ENCODE measurements around the gene SERPINB6.
"Not testable (repeated sequence)": the region's sequence is repeated elsewhere in the genome, so short reads cannot be mapped to it uniquely, and the experiment has no call there.

The SERPINB6 gene

DNA sequence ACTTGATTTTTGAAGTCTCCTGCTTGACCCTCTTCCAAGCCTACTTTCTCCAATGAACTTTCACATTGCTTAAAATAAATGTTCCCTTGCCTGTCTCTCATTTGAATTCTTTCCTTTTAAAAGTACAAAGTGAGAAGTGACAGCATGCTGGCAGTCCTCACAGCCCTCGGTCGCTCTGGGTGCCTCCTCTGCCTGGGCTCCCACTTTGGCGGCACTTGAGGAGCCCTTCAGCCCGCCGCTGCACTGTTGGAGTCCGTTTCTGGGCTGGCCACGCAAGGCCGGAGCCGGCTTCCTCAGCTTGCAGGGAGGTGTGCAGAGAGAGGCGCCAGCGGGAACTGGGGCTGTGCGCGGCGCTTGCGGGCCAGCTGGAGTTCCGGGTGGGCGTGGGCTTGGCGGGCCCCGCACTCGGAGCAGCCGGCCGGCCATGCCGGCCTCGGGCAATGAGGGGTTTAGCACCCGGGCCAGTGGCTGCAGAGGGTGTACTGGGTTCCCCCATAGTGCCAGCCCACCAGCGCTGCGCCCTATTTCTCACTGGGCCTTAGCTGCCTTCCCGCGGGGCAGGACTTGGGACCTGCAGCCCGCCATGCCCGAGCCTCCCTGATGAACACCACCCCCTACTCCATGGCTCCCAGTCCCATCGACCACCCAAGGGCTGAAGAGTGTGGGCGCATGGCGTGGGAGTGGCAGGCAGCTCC lies 31.9 kb downstream of the SERPINB6 start:
- no peak overlapping the region for H3K4me3 ChIP-seq (replicated peaks in 1 of 2; ENCODE audit: low read depth in 2 of 2, low read length in 2 of 2)
- TF ChIP-seq CTCF (IDR thresholded peaks at IDR 0.05; ENCODE audit: low read depth, low read length) = no peak
- DNase-seq (ENCODE audit: low read depth in 2 of 2) = no peak

DNA sequence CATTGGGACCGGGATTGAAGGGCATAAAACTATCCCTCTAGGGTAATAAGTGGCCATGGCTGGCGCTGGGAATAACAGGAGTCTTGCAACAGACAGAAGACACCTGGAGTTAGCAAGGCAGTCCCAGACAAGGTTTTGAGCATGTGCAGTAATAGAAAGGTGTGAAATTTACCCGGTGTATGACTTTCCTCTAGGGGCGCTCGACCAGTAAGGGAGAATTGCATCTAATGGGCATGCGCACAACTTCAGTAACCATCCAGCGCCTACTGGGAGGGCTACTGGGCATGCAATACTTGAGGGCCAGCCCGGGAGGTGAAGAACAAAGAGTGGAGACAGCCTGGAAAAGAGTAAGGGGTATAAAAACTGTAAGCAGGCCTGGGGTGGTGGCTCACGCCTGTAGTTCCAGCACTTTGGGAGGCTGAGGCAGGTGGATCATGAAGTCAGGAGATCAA lies 32.7 kb downstream of the SERPINB6 start:
- DNase-seq (ENCODE audit: low read depth in 2 of 2) = peak; percentile 31 to 43
- no peak overlapping the region for H3K4me3 ChIP-seq (replicated peaks in 1 of 2; ENCODE audit: low read depth in 2 of 2, low read length in 2 of 2)
- peak; percentile 34 for TF ChIP-seq CTCF (IDR thresholded peaks at IDR 0.05; ENCODE audit: low read depth, low read length)

DNA sequence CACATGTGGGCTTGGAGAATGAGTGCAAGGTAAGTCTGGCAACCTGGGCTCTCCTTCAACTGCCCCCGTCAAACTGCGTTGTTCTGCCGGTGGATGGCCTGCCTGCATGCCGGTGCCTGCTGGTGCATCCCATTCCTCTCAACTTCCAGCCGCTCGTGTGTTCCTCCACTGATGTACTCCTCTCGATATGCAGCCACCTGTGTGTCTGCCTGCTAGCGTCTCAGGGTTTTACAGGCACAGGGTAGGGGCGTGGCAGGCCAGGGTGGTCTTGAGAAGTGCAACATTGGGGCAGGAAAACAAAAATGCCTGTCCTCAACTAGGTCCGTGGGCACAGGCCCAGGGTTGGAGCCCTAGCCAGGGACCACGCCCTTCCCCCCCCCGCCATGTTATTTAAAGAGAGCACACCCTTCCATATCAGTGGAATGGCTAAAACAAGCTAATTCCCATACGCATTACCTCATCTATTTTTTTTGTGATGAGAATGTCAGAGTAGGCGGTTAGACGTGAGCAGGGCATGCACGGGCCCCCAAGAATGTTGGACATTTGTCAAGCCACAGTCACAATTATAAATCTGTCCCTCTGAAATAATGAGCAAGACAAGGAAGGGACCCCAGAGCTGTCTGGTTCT lies 33.2 kb downstream of the SERPINB6 start:
- no peak for DNase-seq (ENCODE audit: low read depth in 2 of 2)
- TF ChIP-seq CTCF (IDR thresholded peaks at IDR 0.05; ENCODE audit: low read depth, low read length) = no peak
- H3K4me3 ChIP-seq (replicated peaks in 1 of 2; ENCODE audit: low read depth in 2 of 2, low read length in 2 of 2) = no peak overlapping the region

DNA sequence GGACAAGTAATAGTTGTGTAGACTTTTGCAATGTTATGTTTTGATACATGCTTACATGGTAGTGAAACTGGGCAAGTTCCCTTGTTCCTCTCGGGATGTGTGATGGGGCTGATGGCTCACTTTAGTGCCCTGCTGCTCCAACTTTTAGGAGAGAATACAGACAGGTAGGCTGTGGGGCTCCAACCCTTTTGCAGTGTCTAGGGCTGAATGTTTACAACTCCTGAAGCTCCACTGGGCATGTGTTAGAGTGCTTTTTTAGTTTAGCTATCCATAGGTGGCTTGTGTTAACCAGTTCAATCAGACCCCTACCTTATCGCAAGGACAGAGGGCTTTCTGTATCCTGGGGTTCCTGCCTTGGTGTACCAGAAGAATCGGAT lies 33.8 kb downstream of the SERPINB6 start:
- TF ChIP-seq CTCF (IDR thresholded peaks at IDR 0.05; ENCODE audit: low read depth, low read length) = no peak

GRCh38 chr6:2935566-2936291 lies 35.6 kb downstream of the SERPINB6 start:
- TF ChIP-seq CTCF (IDR thresholded peaks at IDR 0.05; ENCODE audit: low read depth, low read length) = no peak
- no peak overlapping the region for H3K4me3 ChIP-seq (replicated peaks in 1 of 2; ENCODE audit: low read depth in 2 of 2, low read length in 2 of 2)
- DNase-seq (ENCODE audit: low read depth in 2 of 2) = no peak

More for the DNA sequence above, 33.8 kb downstream of the SERPINB6 start:
- H3K4me3 ChIP-seq (replicated peaks in 1 of 2; ENCODE audit: low read depth in 2 of 2, low read length in 2 of 2) = no peak overlapping the region
- no peak for DNase-seq (ENCODE audit: low read depth in 2 of 2)

DNA sequence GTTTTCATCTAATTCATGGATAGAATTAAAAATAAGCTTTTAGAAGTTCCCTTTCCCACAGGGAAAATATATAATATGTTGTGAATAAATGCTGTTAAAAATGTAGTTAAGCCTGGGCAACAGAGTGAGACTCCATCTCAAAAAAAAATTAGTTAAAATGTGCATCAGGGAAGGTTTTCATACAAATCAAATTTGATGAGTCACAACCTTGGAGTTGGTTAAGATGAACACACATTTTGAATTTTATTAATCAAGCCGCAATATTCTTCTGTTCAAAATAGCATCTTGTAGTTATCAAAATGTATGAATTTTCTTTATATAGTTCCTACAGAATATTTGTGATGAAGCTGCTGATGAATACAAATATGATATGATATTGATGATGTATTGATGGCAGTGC lies 37.3 kb downstream of the SERPINB6 start:
- TF ChIP-seq CTCF (IDR thresholded peaks at IDR 0.05; ENCODE audit: low read depth, low read length) = no peak
- H3K4me3 ChIP-seq (replicated peaks in 1 of 2; ENCODE audit: low read depth in 2 of 2, low read length in 2 of 2) = no peak overlapping the region
- DNase-seq (ENCODE audit: low read depth in 2 of 2) = no peak

DNA sequence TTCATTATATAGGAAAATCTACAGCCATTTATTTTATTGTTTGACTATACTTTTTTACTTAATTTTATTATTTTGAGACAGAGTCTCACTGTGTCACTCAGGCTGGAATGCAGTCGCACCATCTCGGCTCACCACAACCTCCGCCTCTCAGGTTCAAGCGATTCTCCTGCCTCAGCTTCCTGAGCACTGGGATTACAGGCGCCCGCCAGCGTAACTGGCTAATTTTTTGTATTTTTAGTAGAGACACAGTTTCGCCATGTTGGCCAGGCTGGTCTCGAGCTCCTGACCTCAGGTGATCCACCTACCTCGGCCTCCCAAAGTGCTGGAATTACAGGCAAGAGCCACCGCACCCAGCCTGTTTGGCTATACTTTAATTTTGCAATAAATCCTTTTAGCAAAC lies 38.5 kb downstream of the SERPINB6 start:
- DNase-seq (ENCODE audit: low read depth in 2 of 2) = not testable (repeated sequence)

More for the DNA sequence above, 38.5 kb downstream of the SERPINB6 start:
- H3K4me3 ChIP-seq (replicated peaks in 1 of 2; ENCODE audit: low read depth in 2 of 2, low read length in 2 of 2) = not testable (repeated sequence)

Data from cardiac fibroblast (primary cell).